ENCODE measurements around the gene TXNDC11. TPM values are rescaled to one million over a fixed set of nuclear protein-coding genes. Genes with fewer than 3 reads are reported as not detected.
A peak's percentile ranks its signal among the peaks of the same experiment; 100 is the strongest.

Gene TXNDC11
- total and polyA plus RNA-seq, 7 experiments from 2014 or later = 36.7 to 80.5 (median 55.1) TPM

- ChIA-PET POLR2A (interaction anchor here (0.5 to 3.4 kb wide), 4 partner anchors 9 to 18 kb away, joined by 3 to 16 read pairs (median 4); no protein-coding TSS in a partner anchor), CTCF (interaction anchor here (0.7 to 1.8 kb wide), 5 partner anchors 15 to 105 kb away, joined by 3 to 8 read pairs (median 4); no protein-coding TSS in a partner anchor)
- ATAC-seq = no peak
- Mint-ChIP-seq H3K4me1 (peaks cover 22 to 41% (median 33%) of the 10 kb centered on the region in 7 donors), H3K9me3 (no peaks in the 10 kb centered on the region), H3K27me3 (peaks cover 0 to 30% (median 0%) of the 10 kb centered on the region in 5 donors), H3K27ac (peak overlapping the region in 1 of 9 donors; percentile 28), H3K4me3 (no peak overlapping the region), H3K36me3 (no peaks in the 10 kb centered on the region)
- no peak overlapping the region for H3K4me3 ChIP-seq (ENCODE audit: low read length)
- no peaks in the 10 kb centered on the region for H3K36me3 ChIP-seq (ENCODE audit: control insufficient read depth in 2 of 3, insufficient read depth in 3 of 3, low read length in 3 of 3)
- H3K27me3 ChIP-seq (ENCODE audit: control insufficient read depth in 2 of 2, insufficient read depth in 2 of 2, low read length in 2 of 2) = no peaks in the 10 kb centered on the region
- no peak for DNase-seq
- no peaks in the 10 kb centered on the region for H3K9me3 ChIP-seq (ENCODE audit: control insufficient read depth in 2 of 3, low read length in 3 of 3)
- intact Hi-C loops (cut with micrococcal nuclease) = no loop called here
- peaks cover 11 to 14% of the 10 kb centered on the region in 2 donors for H3K4me1 ChIP-seq (ENCODE audit: control insufficient read depth in 2 of 2, insufficient read depth in 2 of 2, low read length in 2 of 2)
- no peak overlapping the region for H3K27ac ChIP-seq (ENCODE audit: low read depth, low read length)
These were observed 105.3 kb downstream of the TXNDC11 start for GRCh38 chr16:11637320-11637719.

GRCh38 chr16:11636172-11636721 is 106.4 kb downstream of the TXNDC11 start:
- Mint-ChIP-seq H3K4me3 (no peak overlapping the region), H3K36me3 (no peaks in the 10 kb centered on the region), H3K4me1 (peaks cover 20 to 38% (median 29%) of the 10 kb centered on the region in 7 donors), H3K9me3 (no peaks in the 10 kb centered on the region), H3K27me3 (peaks cover 0 to 30% (median 0%) of the 10 kb centered on the region in 5 donors), H3K27ac (peak overlapping the region in 3 of 9 donors; percentile 0 to 16 (median 13))
- DNase-seq = peak in 2 of 9 donors; percentile 30 to 40
- intact Hi-C loops (cut with micrococcal nuclease) = no loop called here
- Histone ChIP-seq H3K4me1 (ENCODE audit: control insufficient read depth in 2 of 2, insufficient read depth in 2 of 2, low read length in 2 of 2) (peaks cover 8 to 9% of the 10 kb centered on the region in 2 donors), H3K9me3 (ENCODE audit: control insufficient read depth in 2 of 3, low read length in 3 of 3) (no peaks in the 10 kb centered on the region), H3K27me3 (ENCODE audit: control insufficient read depth in 2 of 2, insufficient read depth in 2 of 2, low read length in 2 of 2) (no peaks in the 10 kb centered on the region), H3K36me3 (ENCODE audit: control insufficient read depth in 2 of 3, insufficient read depth in 3 of 3, low read length in 3 of 3) (no peaks in the 10 kb centered on the region), H3K4me3 (ENCODE audit: low read length) (no peak overlapping the region), H3K27ac (ENCODE audit: low read depth, low read length) (no peak overlapping the region)
- ChIA-PET POLR2A (interaction anchor here (1.1 to 3.4 kb wide), 7 partner anchors 12 to 99 kb away, joined by 3 to 16 read pairs (median 3); no protein-coding TSS in a partner anchor), CTCF (interaction anchor here (1.8 kb wide), 1 partner anchor 15 kb away, joined by 8 read pairs; no protein-coding TSS in a partner anchor)
- no peak for ATAC-seq

- H3K27ac ChIP-seq (ENCODE audit: low read depth, low read length) = no peak overlapping the region
- Mint-ChIP-seq H3K4me1 (peaks cover 16 to 37% (median 29%) of the 10 kb centered on the region in 7 donors), H3K4me3 (no peak overlapping the region), H3K27me3 (peaks cover 0 to 30% (median 0%) of the 10 kb centered on the region in 5 donors), H3K27ac (peak overlapping the region in 2 of 9 donors; percentile 13 to 16), H3K9me3 (no peaks in the 10 kb centered on the region), H3K36me3 (no peaks in the 10 kb centered on the region)
- CTCF ChIA-PET = interaction anchor here (0.6 to 1.8 kb wide), 2 partner anchors 14 to 94 kb away, joined by 3 to 8 read pairs; no protein-coding TSS in a partner anchor
- ATAC-seq (no peak), DNase-seq (no peak)
- H3K36me3 ChIP-seq (ENCODE audit: control insufficient read depth in 2 of 3, insufficient read depth in 3 of 3, low read length in 3 of 3) = no peaks in the 10 kb centered on the region
- peaks cover 3% of the 10 kb centered on the region in 2 donors for H3K4me1 ChIP-seq (ENCODE audit: control insufficient read depth in 2 of 2, insufficient read depth in 2 of 2, low read length in 2 of 2)
- intact Hi-C loops (cut with micrococcal nuclease) = no loop called here
- POLR2A ChIA-PET = interaction anchor here (1.1 to 3.4 kb wide), 9 partner anchors 11 to 98 kb away, joined by 3 to 16 read pairs (median 3); no protein-coding TSS in a partner anchor
- no peak overlapping the region for H3K4me3 ChIP-seq (ENCODE audit: low read length)
- no peaks in the 10 kb centered on the region for H3K27me3 ChIP-seq (ENCODE audit: control insufficient read depth in 2 of 2, insufficient read depth in 2 of 2, low read length in 2 of 2)
- H3K9me3 ChIP-seq (ENCODE audit: control insufficient read depth in 2 of 3, low read length in 3 of 3) = no peaks in the 10 kb centered on the region
These were observed 106.9 kb downstream of the TXNDC11 start for GRCh38 chr16:11635679-11636171.

- no peaks in the 10 kb centered on the region for H3K9me3 ChIP-seq (ENCODE audit: control insufficient read depth in 2 of 3, low read length in 3 of 3)
- CTCF ChIA-PET = interaction anchor here (0.6 to 1.8 kb wide), 3 partner anchors 14 to 103 kb away, joined by 3 to 8 read pairs (median 5); no protein-coding TSS in a partner anchor
- no peaks in the 10 kb centered on the region for H3K27me3 ChIP-seq (ENCODE audit: control insufficient read depth in 2 of 2, insufficient read depth in 2 of 2, low read length in 2 of 2)
- ATAC-seq (no peak), DNase-seq (no peak)
- H3K4me1 Mint-ChIP-seq = peaks cover 16 to 37% (median 29%) of the 10 kb centered on the region in 7 donors
- intact Hi-C loops (cut with micrococcal nuclease) = no loop called here
- H3K36me3 Mint-ChIP-seq = no peaks in the 10 kb centered on the region
- no peak overlapping the region for H3K27ac ChIP-seq (ENCODE audit: low read depth, low read length)
- peaks cover 0 to 3% of the 10 kb centered on the region in 2 donors for H3K4me1 ChIP-seq (ENCODE audit: control insufficient read depth in 2 of 2, insufficient read depth in 2 of 2, low read length in 2 of 2)
- H3K27me3 Mint-ChIP-seq = peaks cover 0 to 29% (median 0%) of the 10 kb centered on the region in 5 donors
- no peak overlapping the region for H3K4me3 Mint-ChIP-seq
- POLR2A ChIA-PET = interaction anchor here (0.9 to 1.4 kb wide), 4 partner anchors 10 to 98 kb away, joined by 3 to 5 read pairs (median 3); no protein-coding TSS in a partner anchor
- peak overlapping the region in 2 of 9 donors; percentile 28 to 45 for H3K27ac Mint-ChIP-seq
- no peak overlapping the region for H3K4me3 ChIP-seq (ENCODE audit: low read length)
- no peaks in the 10 kb centered on the region for H3K36me3 ChIP-seq (ENCODE audit: control insufficient read depth in 2 of 3, insufficient read depth in 3 of 3, low read length in 3 of 3)
- H3K9me3 Mint-ChIP-seq = no peaks in the 10 kb centered on the region
These were observed 107.5 kb downstream of the TXNDC11 start for GRCh38 chr16:11635113-11635652.

- CTCF ChIA-PET = interaction anchor here (1.4 kb wide), 1 partner anchor 102 kb away, joined by 5 read pairs; no protein-coding TSS in a partner anchor
- POLR2A ChIA-PET = interaction anchor here (0.9 to 1.4 kb wide), 3 partner anchors 9 to 12 kb away, joined by 3 to 5 read pairs (median 3); no protein-coding TSS in a partner anchor
- no peaks in the 10 kb centered on the region for H3K36me3 Mint-ChIP-seq
- H3K27ac Mint-ChIP-seq = peak overlapping the region in 1 of 9 donors; percentile 42
- no peak for ATAC-seq
- Histone ChIP-seq H3K9me3 (ENCODE audit: control insufficient read depth in 2 of 3, low read length in 3 of 3) (no peaks in the 10 kb centered on the region), H3K4me1 (ENCODE audit: control insufficient read depth in 2 of 2, insufficient read depth in 2 of 2, low read length in 2 of 2) (peaks cover 0 to 11% of the 10 kb centered on the region in 2 donors), H3K27ac (ENCODE audit: low read depth, low read length) (no peak overlapping the region), H3K36me3 (ENCODE audit: control insufficient read depth in 2 of 3, insufficient read depth in 3 of 3, low read length in 3 of 3) (no peaks in the 10 kb centered on the region), H3K27me3 (ENCODE audit: control insufficient read depth in 2 of 2, insufficient read depth in 2 of 2, low read length in 2 of 2) (no peaks in the 10 kb centered on the region), H3K4me3 (ENCODE audit: low read length) (no peak overlapping the region)
- H3K27me3 Mint-ChIP-seq = peaks cover 0 to 26% (median 0%) of the 10 kb centered on the region in 5 donors
- intact Hi-C loops (cut with micrococcal nuclease) = no loop called here
- no peak overlapping the region for H3K4me3 Mint-ChIP-seq
- peaks cover 18 to 43% (median 38%) of the 10 kb centered on the region in 7 donors for H3K4me1 Mint-ChIP-seq
- H3K9me3 Mint-ChIP-seq = no peaks in the 10 kb centered on the region
- no peak for DNase-seq
These were observed 108.3 kb downstream of the TXNDC11 start for GRCh38 chr16:11634312-11634711.

GRCh38 chr16:11633113-11633512 is 109.5 kb downstream of the TXNDC11 start:
- Histone ChIP-seq H3K27ac (ENCODE audit: low read depth, low read length) (no peak overlapping the region), H3K4me1 (ENCODE audit: control insufficient read depth in 2 of 2, insufficient read depth in 2 of 2, low read length in 2 of 2) (peaks cover 0 to 17% of the 10 kb centered on the region in 2 donors), H3K27me3 (ENCODE audit: control insufficient read depth in 2 of 2, insufficient read depth in 2 of 2, low read length in 2 of 2) (no peaks in the 10 kb centered on the region), H3K4me3 (ENCODE audit: low read length) (no peak overlapping the region), H3K36me3 (ENCODE audit: control insufficient read depth in 2 of 3, insufficient read depth in 3 of 3, low read length in 3 of 3) (no peaks in the 10 kb centered on the region), H3K9me3 (ENCODE audit: control insufficient read depth in 2 of 3, low read length in 3 of 3) (no peaks in the 10 kb centered on the region)
- Mint-ChIP-seq H3K27ac (no peak overlapping the region), H3K27me3 (peaks cover 0 to 19% (median 0%) of the 10 kb centered on the region in 5 donors), H3K4me3 (no peak overlapping the region), H3K36me3 (no peaks in the 10 kb centered on the region), H3K9me3 (no peaks in the 10 kb centered on the region), H3K4me1 (peaks cover 22 to 50% (median 43%) of the 10 kb centered on the region in 7 donors)
- ChIA-PET CTCF (no interaction called here), POLR2A (no interaction called here)
- ATAC-seq (no peak), DNase-seq (no peak)
- intact Hi-C loops (cut with micrococcal nuclease) = no loop called here

All from naive thymus-derived CD4-positive, alpha-beta T cell (primary cell).